Putamen (tissue), 1 donor: ENCODE results near the gene KEL.
"Not testable (repeated sequence)": the region's sequence is repeated elsewhere in the genome, so short reads cannot be mapped to it uniquely, and the experiment has no call there.

Experiments
- DNase-seq: peaks from one replicate; pipeline ENCODE4 v3.0.0-alpha.2; 2016; ENCODE audit warnings: low spot score

Gene KEL, protein sequence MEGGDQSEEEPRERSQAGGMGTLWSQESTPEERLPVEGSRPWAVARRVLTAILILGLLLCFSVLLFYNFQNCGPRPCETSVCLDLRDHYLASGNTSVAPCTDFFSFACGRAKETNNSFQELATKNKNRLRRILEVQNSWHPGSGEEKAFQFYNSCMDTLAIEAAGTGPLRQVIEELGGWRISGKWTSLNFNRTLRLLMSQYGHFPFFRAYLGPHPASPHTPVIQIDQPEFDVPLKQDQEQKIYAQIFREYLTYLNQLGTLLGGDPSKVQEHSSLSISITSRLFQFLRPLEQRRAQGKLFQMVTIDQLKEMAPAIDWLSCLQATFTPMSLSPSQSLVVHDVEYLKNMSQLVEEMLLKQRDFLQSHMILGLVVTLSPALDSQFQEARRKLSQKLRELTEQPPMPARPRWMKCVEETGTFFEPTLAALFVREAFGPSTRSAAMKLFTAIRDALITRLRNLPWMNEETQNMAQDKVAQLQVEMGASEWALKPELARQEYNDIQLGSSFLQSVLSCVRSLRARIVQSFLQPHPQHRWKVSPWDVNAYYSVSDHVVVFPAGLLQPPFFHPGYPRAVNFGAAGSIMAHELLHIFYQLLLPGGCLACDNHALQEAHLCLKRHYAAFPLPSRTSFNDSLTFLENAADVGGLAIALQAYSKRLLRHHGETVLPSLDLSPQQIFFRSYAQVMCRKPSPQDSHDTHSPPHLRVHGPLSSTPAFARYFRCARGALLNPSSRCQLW

DNA sequence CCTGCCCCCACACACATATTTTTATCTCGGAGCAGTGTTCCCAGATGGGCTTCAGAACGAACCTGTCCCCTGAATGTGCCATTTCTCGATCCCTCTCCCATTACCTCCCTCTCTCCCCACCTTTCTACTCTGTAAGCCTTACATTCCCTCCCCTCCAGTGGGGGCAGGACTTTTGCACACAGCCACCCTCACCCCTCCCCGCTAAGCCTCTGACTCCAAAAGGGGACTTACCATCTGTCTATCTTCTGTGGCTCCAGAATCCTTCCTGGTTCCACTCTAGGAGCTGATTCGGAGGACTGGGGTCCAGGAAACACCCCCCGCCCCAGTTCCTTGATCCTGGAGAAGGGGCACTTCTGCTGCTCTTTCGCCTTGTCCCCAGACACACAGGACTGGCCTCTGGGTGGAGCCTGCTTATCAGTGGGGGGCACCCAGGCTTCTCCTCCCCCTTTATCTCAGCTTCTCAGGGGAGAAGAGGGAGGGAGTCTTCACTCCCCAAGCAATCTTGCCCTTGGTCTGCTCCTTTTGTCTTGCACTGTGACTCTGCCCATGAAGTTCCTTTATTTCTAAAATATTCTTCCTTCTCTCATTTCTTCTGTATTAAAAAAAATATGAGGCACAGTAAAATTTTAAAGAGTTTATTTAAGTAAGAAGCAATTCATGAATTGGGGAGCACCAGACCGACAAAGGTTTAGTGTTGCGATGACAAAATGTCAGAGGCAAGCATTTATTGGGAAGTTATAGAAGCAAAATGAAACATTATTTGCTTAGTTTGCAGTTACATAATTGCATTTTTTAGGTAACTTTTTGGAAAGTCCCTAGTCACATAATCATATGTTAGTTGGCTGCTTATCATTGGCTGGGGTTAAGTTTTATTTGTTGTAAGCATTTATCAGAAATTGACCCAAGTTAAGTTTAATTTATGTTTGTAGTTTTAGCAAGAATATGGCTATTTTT lies at the start of gene KEL:
KEL (minus strand) TSS at position 391 of the 954 bp plus-strand sequence; CDS start at position 234, 157 bp downstream.
- DNase-seq, result no peak

DNA sequence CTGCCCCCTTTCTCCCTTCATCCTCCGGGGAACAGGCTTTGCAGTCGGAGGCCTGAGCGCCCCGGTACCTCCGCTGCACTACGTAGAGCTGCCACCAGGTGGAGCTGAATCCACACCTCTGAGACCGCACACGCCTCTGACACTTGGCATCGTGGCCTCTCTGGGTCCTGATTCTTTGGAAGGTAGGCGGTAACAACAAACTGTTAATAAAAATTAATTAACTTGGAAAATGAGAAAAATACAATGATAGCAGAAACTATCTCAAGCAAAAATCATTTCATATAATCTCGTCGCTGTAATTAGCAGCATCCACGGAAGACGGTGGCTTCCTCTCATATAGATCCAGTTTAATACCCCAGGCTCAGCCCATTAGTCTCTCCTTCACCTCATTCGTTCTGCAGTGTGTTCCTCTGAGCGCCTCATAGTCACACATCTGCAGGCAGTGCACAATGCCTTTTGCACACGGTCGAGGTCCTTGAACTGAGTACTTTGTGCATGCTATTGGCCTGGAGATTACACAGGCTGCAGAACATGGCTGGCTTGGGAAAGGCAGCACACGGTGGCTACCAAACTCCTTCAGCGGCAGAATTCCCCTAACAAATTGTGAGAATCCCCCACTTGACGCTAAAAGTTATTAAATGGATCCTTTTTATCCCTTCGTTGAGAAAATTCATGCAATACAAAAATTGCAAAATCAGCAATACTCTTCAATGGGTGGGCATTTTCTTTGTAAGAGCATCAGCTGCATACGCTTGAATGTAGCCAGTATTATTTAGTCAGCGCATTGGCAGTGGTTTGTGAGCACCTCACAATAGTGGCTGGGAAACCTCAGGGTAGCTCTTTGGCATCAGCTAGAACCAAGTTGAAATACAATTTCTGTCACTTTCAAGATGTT lies 46.1 kb upstream of the KEL start:
- DNase-seq, result peak; percentile 79

DNA sequence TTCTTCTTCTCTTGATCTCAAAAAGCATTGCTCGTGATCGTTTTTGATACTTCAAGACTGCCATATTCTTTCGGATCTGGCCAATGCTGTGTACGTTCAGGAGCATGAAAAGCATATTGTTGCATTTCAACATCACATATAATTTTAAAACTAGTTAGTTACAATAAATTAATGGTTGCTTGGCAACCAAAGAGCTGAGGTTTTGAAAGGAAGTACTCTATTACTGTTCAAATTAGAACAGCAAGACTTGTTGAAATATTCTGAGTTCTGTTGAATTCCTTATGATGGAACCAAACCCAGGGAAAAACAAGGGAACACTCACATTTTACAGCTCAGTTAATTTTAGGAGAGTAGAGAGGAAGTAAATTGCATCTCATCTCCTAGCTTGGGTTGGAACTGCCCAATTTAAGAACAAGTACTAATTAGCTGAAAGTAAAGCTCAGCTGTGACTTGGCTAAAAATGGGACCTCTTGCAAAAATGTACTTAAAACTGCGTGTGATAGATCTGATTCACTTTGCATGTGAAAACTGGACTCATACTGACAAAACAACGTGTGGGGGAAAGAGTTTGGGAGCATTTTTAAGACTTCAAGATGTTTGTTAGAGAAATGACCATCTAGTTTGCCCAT lies 43.6 kb upstream of the KEL start:
- no peak for DNase-seq

DNA sequence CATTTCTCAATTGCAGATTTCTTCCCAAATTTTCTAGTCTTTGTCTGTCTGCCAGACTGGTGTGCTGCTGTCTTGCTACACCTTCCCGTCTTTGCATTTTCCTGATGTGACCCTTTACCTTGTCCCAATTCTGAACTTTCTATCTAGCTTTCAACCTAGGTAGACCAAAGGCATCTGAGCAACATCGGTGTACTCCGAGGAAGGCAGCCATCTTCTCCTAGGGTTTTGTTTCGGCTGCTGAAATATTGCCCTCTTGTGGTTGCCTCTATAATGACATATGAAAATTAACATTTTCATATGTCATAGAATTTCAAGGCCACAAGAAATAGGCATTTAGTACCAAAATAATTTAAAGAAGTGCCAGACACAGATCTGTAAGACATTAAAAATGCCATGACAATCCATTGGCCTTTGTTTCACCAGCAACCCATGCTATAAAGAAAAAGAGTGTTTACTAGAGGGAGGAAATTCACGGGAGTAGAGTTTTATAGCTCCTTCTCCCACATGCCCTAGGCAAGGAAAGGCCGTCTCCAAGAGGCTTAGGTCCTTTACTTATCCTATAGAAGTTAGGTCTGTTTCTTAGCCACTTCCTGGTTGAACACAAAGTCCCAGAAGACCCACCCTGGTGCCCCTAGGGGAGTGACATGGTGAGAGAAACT lies 41.4 kb upstream of the KEL start:
- peak; percentile 25 for DNase-seq

DNA sequence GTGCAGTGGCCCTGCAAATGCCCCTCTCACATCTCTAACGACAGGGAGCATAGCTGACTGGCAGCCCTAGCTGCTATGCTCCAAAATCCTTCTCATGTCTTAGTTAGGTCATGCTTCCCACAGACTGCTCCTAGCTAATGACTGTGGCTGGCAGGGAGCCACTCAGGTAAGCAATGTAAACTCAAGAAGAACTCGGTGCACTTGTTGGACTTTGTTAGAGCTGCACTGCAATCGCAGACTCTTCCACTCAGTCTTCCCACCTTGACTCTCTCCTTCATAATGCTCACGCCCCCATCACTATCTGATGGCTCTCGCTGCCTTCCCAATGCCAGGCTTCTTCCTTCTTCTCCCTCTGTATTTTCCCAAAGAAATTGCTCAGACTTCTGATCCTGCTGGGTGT lies 40.7 kb upstream of the KEL start:
- no peak for DNase-seq

DNA sequence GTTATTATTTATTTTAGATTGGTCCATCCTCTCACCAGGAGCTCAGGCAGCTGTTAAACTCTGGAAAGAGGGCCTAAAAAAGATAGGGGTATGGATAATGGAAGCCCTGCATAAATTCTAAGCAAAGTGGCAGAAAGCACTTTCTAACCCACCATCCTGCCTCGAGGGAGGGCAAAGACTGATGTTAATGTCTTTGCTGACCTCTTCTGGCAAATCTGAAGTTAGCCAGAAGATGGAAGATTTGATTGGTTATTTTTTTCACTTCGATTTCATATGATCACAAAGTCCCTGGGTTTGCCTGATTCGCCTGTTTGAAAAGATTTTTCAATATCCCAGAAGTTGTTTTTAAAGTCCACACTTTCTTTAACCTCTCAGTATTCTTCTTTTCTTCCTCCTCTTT lies 39.9 kb upstream of the KEL start:
- DNase-seq, result no peak

DNA sequence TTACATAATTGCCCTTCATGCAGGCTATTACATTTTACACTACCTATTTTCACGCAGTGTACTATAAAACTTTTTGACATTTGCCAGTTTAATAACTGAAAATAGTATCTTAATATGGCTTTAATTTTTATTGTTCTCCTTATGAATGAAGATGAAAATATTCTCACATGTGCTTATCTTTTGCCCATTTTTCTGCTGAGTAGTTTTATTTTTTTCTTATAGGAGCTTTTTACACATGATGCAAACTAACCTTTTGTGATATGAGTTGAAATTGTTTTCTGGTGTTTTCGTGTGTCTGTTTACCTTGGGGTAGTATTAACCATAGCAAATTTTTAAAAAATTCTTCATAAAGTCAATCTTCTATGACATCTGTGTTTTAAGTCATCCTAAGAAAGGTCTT lies 38.5 kb upstream of the KEL start:
- no peak for DNase-seq

DNA sequence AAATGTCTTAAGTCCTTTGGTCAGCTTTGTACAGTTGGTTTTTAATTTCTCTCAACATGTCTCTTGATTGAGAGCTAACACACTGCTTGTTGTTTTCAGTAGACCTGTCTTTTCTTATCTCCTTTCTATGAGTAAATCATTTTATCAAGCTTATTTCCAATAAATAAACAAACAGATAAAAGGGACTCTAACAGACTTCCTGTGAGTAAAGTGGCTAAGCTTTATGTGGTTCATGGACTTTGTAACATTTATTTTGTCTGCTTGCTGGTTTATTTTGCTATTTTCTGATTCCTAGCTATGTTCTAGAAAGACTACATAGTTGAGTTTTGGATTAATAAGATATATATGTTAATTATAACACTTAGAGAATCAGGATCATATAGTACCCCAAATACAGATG lies 37.6 kb upstream of the KEL start:
- no peak for DNase-seq

DNA sequence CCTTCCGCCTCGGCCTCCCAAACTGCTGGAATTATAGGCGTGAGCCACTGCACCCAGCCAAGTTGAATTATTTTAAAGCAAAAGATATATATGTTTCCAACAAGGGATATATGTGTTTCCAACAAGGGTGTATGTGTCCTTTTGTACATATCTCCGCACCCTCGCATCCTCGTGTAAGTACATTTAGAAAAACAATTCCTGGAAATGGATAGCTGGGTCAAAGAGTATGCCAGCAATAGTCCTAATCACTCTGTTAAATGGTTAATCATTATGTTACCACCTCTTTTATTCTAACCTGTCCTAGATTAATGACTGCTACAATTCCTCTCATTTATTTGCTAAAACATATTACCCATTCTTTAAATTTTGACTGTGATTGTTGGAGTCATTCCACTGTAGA lies 36.8 kb upstream of the KEL start:
- DNase-seq, result no peak

DNA sequence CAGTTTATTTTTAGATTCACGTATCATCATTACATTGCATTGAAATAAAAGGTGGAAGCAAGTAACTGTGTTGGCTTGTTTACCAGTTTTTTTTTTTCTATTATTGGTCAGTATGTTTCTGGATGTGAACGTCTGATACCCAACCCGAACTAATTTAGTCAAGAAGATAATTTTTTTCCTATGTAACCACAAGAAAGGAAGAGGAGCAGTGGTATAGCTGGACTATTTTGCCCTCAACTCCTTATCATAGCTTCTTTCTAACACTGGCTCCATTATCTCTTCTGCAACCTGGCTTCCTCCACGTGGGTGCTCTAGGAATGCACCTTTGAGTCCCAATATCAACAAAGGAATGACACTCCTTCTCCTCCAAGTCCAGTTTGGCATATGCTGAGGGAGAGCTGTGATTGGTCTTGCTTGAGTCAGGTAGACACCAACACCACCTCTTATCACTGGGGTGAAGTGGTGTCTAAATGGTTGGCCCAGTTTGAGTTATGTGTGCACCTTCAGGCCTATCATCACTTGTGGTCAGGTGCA lies 35.4 kb upstream of the KEL start:
- no peak for DNase-seq

DNA sequence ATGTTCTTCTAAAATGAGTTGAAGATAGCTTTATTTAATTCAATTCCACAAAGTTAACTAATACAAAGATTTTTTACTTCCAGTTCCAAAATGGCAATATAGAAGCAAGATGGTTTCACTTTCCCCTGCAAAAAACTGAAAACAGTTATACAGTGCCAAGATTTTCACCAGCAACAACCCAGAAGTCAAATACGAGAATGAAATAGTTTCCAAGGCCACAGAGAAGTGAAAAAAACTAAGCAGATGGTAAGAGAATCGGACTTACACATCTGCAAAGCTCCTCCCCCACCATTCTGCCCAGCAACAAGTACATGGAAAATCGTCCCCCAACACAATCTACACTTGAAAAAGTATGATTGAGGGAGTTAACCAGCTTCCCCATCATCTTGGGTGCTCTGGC lies 30.3 kb upstream of the KEL start:
- no peak for DNase-seq

DNA sequence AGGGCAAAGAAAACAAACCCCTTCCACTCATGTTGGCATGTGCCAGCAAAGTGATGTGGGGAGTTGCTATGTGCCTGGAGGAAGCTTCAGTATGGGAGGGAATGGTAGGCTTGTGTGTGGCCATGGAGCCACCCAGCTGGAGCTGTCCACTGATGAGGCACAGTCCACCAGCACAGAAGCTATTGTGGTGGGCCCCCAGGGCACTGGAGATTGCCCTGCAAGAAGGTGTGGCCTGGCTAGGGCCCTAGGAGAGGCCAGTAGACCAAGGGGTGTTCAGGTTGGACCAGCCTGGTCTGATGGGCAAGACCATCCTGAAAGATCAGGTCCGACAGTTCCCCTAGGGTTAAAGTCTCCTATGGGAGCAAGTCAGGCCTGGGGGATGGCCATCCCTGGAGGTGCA lies 22.1 kb upstream of the KEL start:
- no peak for DNase-seq

DNA sequence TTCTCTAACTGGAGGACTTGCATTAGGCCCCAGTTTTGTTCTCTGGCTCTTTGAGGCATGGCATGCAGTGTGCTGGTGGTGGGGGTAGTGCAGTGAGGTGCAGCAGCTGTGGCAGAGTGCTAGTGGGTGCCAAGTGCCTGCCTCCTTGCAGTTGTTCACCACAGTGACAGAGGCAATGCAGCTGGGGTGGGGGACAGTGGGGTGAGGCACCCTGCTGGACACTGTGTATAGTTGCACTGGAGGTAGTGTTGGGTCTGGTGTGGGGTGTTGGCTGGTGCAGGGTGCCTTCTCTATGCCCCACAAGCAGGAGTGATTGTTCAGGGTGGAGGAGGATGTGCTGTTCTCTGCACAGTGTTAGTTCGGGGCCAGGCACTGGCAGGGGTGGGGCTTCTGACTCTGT lies 21.7 kb upstream of the KEL start:
- no peak for DNase-seq

DNA sequence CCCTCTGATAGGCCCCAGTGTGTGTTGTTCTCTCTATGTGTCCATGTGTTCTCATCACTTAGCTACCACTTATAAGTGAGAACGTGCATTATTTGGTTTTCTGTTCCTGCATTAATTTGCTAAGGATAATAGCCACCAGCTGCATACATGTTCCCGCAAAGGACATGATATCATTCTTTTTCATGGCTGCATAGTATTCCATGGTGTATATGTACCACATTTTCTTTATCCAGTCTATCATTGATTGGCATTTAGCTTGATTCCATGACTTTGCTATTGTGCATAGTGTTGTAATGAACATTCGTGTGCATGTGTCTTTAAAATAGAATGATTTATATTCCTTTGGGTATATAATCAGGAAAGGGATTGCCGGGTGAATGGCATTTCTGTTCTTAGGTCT lies 16.2 kb upstream of the KEL start:
- DNase-seq, result not testable (repeated sequence)

DNA sequence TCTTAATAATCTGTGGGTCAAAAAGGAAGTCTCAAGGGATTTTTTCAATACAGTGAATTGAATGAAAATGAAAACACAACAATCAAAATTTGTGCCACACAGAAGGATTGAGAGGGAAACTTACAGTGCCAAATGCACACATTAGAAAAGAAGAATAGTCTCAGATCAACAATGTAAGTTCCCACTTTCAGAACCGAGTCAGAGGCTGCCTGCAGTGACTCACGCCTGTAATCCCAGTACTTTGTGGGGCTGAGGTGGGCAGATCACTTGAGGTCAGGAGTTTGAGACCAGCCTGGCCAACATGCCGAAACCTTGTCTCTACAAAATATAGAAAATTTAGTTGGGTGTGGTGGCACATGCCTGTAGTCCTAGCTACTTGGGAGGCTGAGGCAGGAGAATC lies 12.5 kb upstream of the KEL start:
- DNase-seq, result no peak

DNA sequence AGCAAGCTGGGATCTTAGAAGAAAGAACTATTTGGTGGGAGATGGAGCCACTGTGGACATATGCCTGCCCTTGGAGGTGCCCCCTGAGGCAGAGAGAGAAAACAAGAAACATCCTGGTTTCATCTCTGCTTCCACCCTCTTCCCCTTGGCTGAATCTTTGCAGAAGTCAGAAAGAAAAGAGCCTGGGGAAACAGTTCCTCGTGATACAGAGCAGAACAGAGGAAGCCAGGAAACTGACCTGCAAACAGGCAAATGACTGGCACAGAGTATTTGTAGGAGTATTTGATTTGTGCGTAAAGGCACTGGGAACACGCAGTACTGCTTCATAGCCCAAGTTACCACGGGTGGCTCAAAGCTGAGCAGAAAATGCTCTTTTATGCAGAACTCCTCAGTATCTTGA lies 7.0 kb upstream of the KEL start:
- no peak for DNase-seq

DNA sequence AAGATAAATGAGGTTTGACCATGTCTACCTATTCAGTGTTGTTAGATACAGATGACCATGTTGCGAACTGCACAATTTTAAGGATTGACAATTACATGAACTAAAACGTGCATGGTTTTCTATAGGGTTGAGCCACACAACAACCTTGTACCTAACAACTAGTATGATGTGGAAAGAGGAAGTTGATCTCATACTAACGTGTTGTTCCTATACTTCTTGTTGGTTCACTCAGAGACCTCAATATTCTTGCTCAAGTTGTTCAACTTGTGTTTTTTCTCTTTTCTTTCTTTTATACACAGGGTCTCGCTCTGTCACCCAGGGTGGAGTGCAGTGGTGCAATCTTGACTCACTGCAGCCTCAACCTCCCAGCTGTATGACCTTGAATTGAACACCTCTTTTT lies 6.1 kb upstream of the KEL start:
- DNase-seq, result no peak

DNA sequence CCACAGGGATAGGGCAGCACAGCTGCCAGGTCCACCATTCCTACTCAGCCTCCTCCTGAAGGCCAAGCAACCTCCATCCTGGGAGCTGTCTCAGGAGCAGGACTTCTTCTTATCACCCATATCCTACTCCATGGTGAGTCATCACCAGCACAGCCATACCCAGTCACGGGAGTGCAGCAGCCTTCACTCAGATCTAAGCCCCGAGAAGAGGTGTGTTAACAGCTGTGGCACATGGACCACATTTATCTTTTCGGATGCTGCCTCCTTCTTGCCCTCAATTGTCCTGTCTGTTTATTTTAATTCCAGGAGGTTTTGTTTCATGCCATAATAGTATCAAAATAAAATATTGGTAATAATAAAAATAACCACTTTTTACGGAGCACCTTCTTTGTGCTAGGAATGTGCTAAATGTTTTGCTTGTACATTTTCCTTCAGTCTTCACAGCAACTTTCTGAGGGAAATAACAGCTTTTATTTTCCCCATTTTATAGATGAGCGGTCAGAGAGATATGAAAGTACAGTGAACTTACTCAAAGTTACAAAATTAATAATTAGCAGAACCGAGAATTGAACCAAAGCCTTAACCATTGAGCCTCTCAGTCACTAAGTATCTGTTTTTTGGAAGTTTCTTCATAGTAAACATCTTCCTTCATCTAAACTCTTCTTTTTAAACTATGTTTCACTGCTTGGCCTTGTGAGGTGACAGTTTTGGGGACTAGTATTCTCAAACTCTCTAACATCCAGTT lies 2.5 kb upstream of the KEL start:
- DNase-seq, result no peak

DNA sequence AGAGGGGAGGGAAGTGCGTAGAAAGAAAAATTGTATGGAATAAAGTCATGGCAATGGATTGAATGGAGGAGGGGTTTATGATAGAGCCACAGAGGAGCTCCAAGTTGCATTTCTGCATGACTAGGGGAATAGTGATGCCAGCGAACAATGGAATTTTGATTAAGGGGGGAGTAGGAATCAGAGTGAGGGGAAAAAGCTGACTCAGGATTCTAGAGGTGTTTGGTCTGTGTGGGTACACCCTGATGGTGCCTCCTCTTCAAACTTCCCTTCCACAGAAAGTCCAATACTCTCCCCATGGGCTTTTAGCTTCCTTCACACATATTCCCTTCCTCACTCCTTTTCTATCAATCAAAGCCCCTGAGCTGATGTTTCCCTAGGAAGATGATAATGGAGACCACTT lies 1.8 kb upstream of the KEL start:
- no peak for DNase-seq
